Esophagus muscularis mucosa (tissue), 4 donors: Measurements from ENCODE around the gene FRMD4A.

Experiments used
- EP300 ChIP-seq: sonication (generic); formaldehyde crosslinking; IDR thresholded peaks from one replicate; pipeline ENCODE4 v1.6.1; 2017; ENCODE audit warnings: antibody characterized with exemption
- POLR2A ChIP-seq: fragments of 450-650 bp; IDR thresholded peaks from one replicate; pipeline ENCODE4 v1.6.1; 2017; ENCODE audit warnings: antibody characterized with exemption, moderate library complexity, mild to moderate bottlenecking, low read depth
- POLR2AphosphoS5 ChIP-seq, 2 donors: sonication (generic); formaldehyde crosslinking; IDR thresholded peaks; one replicate each; pipeline ENCODE4 v1.6.1; 2017; ENCODE audit warnings: antibody characterized with exemption in 2 of 2
- TF ChIP-seq, protein P1 (sequence below), 3 experiments: fragments of 200-600 bp in 2 of 3; fragments of 450-650 bp in 1 of 3; sonication (generic) in 2 of 3; IDR thresholded peaks; one replicate each; pipeline ENCODE4 v1.5.1; 2017 to 2019; ENCODE audit warnings: antibody characterized with exemption in 3 of 3, mild to moderate bottlenecking in 2 of 3, moderate library complexity in 1 of 3

DNA sequence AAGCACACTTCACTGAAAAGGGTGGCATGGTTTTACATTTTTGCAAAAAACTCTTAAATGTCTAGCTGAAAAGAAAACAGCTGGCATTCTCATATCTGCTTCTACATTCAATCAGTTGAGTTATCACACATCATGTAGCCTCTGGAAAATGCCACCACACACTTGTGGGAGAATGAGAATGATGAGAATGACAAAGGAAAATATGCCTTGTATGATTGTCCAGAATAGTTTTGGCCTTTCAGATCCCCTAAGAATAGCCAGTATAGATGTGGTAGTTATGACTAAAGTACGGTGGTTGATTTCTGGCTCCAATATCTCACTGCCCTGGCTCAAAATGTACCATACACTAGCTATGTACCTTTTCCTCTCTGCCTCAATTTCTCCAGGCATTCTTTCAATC lies 30.2 kb upstream of the FRMD4A start:
- TF ChIP-seq, protein P1, sequence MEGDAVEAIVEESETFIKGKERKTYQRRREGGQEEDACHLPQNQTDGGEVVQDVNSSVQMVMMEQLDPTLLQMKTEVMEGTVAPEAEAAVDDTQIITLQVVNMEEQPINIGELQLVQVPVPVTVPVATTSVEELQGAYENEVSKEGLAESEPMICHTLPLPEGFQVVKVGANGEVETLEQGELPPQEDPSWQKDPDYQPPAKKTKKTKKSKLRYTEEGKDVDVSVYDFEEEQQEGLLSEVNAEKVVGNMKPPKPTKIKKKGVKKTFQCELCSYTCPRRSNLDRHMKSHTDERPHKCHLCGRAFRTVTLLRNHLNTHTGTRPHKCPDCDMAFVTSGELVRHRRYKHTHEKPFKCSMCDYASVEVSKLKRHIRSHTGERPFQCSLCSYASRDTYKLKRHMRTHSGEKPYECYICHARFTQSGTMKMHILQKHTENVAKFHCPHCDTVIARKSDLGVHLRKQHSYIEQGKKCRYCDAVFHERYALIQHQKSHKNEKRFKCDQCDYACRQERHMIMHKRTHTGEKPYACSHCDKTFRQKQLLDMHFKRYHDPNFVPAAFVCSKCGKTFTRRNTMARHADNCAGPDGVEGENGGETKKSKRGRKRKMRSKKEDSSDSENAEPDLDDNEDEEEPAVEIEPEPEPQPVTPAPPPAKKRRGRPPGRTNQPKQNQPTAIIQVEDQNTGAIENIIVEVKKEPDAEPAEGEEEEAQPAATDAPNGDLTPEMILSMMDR (IDR thresholded peaks at IDR 0.05): no peak
- TF ChIP-seq EP300 (no peak), POLR2A (no peak), POLR2AphosphoS5 (IDR thresholded peaks at IDR 0.05) (no peak)
